GM18508 (cell line): ENCODE data around the gene MVB12B.

ENCODE experiments used
- ATAC-seq: cut with Tn5 transposase; IDR thresholded peaks from one replicate; pipeline ENCODE4 v1.9.1; 2021; ENCODE audit warnings: moderate number of reproducible peaks; ENCODE audit not compliant: insufficient read depth, unreplicated experiment

The MVB12B gene

DNA sequence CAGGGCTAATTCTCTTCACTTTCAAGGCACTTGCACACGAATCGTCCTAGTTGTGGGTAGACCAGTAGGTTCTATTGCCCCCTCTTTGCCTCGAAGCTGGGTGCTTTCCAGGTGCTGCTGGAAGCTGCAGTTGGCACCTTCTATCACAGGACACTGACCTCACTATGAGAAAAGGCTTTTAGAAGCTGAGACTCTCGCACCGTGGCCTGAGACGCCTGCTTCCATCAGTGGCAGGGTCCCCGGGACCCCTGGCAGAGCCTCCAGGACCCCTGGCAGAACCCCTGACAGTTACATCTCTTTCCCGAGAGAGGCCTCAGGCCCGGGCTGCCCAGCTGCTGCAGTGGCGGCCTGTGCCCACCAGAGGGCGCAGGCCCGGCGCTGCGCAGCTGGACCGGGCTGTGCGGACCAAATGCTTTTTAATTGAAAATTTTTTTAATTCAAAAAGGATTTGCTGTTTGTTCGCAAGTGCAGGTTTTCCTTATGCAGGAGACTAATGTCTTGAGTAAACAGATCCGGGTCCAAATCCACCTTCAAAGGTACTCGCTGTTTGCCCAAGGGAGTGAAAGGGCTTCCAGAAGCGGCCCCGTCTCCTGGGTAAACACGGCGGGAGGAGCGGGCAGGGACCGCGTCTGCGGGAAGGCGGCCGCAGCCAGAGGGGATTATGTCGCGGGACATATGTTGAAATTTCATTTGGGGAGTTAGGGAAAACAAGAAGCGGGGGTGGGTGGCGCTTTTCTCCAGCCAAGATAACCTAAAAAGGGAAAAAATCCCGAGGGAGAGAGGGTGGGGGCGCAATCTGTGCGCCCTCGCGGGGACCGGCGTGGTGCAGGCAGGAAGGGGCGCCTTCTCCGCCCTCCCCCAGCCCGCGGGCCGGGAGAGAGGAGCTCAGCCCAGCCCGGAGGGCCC lies 172.6 kb downstream of the MVB12B start:
- ATAC-seq = no peak

- ATAC-seq = no peak
Observed at GRCh38 chr9:126499911-126500599, 173.4 kb downstream of the MVB12B start.

DNA sequence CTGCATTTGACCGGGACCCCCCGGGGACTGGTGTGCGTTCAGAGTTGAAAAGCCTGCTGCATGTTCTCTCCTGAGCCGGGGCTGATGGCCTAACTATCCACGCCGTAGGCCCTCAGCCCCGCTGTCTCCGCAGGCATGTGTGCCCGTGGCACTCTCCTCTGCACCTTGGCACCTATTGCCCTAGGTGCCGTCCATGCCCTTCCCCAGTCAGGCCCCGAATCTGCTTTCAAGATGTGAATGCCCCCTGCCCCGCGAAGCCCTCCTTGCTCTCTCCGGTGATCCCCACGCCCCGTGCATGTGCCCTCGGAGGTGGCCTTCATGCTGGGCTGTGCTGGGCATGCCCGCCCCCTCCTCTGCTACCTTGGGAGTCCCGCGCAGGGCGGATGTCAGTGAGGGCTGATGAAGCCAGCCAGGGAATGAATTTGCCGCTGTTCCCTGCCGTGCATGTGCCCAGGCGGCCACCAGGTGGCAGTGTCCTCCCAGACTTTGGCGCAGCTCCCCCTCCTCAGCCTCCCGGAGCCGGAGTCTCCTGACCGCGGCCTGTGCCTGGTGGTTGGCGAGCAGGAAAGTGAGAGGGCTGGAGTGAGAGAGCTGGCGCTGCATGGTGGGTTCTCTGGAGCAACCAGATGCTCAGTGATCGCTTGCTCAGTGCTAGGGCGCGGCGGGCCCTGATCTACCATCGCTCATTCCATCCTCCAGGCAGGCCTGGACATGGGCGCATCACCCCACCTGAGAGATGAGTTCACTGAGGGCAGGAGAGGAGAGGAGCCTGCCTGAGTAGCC lies 174.2 kb downstream of the MVB12B start:
- no peak for ATAC-seq

DNA sequence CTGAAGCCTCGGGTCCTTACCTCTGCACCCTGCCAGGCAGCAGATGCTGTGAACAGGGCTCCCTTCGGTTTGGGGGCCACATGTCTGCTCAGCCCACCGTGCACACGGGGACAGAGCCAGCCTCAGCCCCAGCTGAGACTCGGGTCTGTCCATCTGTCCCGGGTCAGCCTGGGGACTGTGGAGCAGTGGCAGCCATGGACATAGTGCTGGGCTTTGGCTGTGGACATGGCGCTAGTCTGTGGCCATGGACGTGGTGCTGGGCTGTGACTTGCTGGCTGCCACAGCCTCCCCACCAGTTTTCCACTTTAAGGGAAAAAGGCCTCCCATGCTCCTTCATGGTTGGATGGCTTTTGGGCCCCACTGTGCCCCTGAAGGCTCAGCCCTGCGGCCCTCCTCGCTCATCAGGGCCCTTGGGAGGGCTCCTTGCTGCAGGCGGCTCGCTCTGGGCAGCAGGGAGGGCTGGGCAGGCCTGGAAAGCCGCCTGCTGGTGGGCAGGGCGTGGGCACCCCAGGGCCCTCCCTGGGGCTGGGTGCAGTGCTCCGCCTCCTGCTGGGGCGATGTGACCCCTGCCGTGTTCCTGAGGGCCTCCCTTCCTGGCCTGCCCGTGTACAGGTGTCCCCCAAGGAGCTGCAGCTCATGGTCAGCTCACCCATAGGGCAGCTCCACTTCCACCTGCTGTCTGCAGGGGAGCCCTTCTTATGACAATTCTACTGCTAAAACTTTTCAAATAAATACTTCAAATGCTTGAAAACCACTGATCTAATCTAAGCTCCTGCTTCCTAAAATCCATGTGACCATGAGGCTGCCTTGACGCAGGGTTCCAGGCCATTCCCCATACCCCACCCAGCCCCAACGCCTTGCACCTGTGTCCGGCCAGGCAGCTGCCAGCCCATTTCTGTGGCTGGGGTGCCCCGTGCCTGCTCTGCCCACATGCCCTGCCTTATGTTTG lies 175.0 kb downstream of the MVB12B start:
- ATAC-seq = no peak

DNA sequence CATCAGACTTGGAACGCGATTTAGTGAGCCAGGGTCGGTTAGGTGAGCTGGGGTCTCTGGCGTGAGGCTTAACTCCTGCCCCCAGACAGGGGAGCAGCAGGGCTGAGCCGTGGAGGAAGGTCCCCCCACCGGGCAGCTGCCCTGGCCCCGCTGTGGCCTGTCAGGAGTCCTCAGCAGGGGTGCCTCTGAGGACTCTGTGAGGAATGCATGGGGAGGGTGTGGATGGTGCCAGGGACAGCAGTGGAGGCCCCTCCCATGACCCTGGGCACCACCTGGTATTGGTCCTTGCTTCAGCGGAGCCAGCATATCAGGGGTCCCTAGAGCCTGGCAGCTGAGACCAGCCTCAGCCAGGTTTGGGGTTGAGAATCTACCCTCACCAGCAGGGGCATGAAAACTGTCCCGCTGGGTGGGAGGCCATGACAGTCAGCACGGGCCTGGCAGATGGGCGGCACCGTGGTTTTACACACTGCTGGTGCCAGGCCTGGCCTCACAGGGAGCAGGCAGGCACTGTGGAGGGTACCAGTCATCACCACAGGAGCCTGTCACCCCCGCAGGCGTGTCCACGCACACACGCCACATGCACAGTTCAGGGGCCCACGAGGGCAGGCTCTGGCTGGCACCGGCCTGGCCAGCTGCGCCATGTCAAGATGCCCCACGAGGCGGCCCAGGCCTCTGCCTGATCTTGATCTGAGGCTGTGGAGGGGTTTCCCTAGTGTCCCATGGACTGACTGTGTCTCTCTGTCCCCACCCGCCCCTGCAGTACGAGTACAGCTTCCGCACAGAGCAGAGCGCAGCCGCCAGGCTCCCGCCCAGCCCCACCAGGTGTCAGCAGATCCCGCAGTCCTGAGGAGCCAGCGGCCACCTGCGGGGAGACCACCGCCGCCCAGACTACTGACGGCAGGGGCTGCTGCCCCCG lies 176.0 kb downstream of the MVB12B start:
- ATAC-seq = no peak

- no peak for ATAC-seq
Observed at GRCh38 chr9:126503333-126504085, 176.9 kb downstream of the MVB12B start.

DNA sequence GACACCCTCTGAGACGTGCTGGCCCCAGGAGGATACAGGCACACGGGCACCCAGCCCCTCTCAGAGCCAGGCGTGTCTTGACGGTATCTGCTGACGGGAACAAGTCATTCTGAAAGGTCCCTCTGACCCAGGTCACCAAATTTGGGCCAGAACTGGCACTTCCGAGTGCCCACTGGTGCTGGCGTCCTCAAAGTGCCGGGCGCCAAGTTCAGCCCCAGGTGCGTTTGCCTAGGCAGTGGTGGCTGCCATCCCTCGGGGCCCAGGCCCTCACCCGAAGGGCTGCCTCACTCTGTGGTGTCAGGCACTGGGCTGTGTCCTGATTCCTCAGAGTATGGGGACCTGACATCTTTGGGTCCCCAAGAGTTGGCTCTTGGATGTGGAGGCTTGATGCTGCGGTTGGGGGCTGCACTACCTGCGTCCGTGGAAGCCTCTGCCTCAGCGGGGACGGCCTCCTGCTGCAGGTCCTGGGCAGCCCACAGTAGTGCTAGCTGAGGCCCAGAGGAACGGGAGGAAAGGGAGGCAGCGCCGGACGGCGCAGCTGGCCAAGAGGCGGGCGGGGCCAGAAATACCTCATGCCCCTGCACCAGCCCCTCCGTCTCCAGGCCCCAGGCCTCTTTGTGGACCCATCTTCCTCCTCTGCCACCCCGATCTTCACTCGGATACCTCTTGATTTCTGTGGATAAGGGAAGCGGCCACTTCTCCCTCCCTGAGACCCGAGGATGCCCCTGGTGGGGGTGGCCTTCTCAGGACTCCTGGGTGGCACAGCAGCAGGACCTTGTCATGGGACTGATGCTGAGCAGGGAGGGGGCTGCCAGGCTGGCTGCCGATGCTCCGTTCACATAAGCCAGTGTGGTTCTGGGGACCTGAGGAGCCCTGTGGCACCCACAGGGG lies 177.7 kb downstream of the MVB12B start:
- no peak for ATAC-seq

DNA sequence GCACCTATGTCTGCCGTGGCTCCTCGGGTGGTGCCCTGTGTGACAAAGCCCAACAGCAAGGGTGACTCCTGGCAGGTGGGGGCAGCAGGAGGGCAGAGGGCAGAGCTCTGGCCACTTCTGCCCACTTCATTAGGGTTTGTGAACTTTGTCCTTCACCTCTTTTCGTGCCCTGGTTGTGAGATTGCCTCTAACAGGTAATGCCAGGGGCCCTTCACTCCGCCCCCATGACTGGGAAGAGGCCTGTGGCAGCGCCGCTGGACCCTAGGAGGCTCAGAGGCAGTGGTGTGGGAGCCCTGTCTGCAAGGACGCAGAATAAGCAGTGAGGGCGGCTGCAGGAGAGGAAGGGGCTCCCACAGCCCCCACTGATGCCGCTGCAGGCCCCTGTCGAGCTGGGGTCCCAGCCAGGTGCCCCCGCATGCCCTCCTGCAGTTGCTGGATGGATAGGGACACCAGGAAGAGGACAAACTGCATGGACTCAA lies 178.4 kb downstream of the MVB12B start:
- ATAC-seq = no peak

DNA sequence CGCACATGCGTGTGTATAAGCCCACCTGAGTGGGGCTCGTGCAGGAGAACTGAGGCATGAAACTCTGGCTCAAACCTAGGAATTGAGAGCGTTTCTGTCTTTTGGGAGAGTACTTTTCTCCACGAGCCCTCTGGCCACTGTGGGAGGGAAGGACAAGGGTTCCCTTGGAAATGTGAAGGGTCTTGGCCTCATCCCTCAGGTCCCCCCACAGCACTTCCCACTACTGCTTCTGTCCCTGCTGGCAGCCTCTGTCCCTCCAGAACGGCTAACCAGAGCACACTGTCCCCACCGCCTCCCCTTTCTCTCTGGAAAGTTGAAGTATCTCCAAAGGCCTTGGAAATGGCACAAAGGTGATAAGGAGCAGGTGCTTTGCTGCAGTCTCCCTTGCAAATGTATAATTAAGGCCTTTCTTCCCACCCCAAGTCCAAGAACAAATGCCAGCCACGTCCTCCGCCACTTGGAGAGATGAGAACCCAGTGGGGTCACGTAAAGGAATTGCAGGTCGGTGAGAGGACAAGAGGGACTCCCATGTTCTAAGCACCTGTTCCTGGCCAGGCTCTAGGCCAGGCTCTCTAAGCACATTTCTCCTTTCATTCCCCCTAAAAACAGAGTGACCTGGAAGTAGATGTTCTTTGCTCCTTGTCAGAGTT lies 179.2 kb downstream of the MVB12B start:
- no peak for ATAC-seq

DNA sequence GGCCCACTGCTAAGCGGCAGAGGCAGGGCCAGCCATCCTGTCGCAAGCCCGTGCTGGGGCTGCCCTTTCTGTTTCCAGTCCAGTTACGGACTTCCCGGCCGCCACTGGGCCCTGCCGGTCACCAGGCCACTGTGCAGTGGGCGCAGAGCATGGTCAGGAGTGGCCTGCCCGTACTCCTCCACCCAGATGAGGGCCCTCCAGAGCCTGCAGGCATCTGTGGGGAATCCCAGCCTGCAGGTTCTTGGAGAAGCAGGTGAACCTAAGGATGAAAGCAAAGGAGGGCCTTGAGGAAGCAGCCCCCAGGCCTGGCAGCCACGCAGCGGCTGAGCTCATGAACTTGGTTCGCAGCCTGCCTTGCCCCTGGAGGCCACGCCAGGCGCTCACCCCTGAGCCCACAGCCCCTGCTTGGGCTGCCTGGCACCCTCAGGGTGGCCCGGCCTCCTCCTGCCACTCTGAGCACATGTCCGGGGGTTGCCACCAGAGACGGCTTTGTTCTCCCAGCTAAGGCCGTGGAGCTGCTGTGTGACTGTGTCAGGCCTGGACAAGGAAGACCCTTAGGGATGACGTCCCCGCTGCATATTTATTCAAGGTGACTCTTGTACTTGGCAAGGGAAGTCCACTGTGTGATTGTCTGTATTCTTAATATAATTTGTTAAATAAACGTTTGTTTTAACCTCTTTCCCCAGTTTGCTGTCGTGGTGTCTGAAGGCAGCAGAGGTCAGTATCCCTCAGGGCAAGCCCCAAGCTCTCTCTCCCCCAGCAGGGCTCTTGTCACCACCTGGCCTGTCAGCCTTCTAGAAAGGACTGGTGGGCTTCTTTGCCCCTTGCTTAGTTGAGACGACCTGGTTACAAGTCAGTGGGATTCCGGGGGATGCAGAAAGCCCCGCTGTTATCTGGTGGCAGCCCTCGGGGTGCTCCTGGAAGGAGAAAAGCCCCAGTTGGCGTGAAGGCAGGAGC lies 180.0 kb downstream of the MVB12B start:
- ATAC-seq = no peak

DNA sequence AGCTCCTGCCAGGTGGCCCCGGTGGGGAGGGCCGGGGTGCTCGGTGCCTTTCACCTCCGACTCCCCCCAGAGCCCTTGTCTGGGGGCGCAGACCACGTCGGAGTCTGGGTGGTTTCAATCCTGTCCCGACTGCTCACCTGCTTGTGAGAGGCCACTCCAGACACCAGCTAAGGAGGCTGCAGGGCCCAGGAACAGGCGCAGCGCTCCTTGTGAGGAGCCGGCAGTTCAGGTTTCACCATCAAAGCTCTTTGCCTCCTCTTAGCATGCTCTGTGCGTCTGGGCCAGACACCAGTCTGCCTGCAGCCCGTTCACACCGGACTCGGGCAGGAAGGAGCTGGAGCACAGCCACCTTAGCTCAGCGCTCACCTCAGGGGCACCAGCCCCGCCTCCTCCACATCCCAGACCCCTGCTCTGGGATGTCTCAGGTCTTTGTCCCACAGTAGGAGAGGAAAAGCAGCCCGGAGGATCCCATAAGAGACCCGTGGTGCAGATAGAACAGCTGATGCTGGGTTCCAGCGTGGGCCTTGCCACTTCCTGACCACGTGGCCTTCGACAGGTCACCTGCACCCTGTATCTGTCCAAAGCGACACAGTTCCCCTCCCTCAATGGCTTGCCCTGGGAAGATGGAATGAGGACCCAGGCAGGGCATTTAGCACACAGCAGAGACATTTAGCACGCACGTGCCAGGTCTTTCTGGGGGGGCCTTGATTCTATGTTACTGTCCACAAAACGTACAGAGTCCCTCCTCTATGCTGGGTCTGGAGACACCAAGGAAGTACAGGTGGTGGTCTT lies 180.9 kb downstream of the MVB12B start:
- no peak for ATAC-seq

DNA sequence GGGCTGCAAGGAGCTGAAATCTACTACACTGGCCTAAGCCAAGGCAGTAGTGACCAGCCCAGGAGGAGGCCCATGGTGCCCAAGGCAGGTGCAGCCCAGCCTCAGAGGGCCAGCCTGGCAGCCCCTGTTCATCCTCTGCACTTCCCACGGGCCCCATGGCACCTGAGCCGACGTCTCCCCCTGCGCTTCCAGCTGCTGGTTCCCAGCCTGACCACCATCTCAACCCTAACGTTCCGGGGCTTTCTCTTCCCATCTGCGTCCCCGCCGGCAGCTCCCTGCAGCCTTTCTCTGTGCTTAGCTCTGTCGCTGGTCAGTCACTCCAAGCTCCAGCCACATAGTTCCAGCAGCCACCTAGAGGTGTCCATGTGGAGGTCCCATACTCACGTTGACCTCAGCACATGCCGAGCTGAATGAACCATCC lies 181.6 kb downstream of the MVB12B start:
- ATAC-seq = no peak

GRCh38 chr9:126508928-126509327 lies 182.3 kb downstream of the MVB12B start:
- no peak for ATAC-seq

GRCh38 chr9:126509718-126510117 lies 183.1 kb downstream of the MVB12B start:
- ATAC-seq = no peak

GRCh38 chr9:126510564-126510963 lies 183.9 kb downstream of the MVB12B start:
- ATAC-seq = no peak
